ENCODE data around the gene ERICH6B. TPM values are rescaled to one million over a fixed set of nuclear protein-coding genes. Genes with fewer than 3 reads are reported as not detected.
"Not testable (repeated sequence)": the region's sequence is repeated elsewhere in the genome, so short reads cannot be mapped to it uniquely, and the experiment has no call there.

ERICH6B gene
- 1.2 TPM for polyA plus RNA-seq (ENCODE audit: insufficient read length)

GRCh38 chr13:45615501-45616101 lies at the start of gene ERICH6B:
ERICH6B (minus strand) TSS chr13:45615739; CDS start chr13:45597005, 18,734 bp downstream.
- no peak for DNase-seq (ENCODE audit: low read depth)

- not testable (repeated sequence) for DNase-seq (ENCODE audit: low read depth)
These were observed 47.4 kb upstream of the ERICH6B start for GRCh38 chr13:45662903-45663302.

GRCh38 chr13:45662162-45662561 lies 46.6 kb upstream of the ERICH6B start:
- no peak for DNase-seq (ENCODE audit: low read depth)

- not testable (repeated sequence) for DNase-seq (ENCODE audit: low read depth)
These were observed 44.9 kb upstream of the ERICH6B start for GRCh38 chr13:45660458-45660857.

GRCh38 chr13:45659536-45659935 lies 44.0 kb upstream of the ERICH6B start:
- DNase-seq (ENCODE audit: low read depth) = no peak

GRCh38 chr13:45658586-45659235 lies 43.2 kb upstream of the ERICH6B start:
- DNase-seq (ENCODE audit: low read depth) = no peak

- no peak for DNase-seq (ENCODE audit: low read depth)
These were observed 39.3 kb upstream of the ERICH6B start for GRCh38 chr13:45654633-45655349.

- not testable (repeated sequence) for DNase-seq (ENCODE audit: low read depth)
These were observed 29.7 kb upstream of the ERICH6B start for GRCh38 chr13:45645263-45645662.

GRCh38 chr13:45642159-45642558 lies 26.6 kb upstream of the ERICH6B start:
- not testable (repeated sequence) for DNase-seq (ENCODE audit: low read depth)

GRCh38 chr13:45635291-45635690 lies 19.8 kb upstream of the ERICH6B start:
- DNase-seq (ENCODE audit: low read depth) = not testable (repeated sequence)

- no peak for DNase-seq (ENCODE audit: low read depth)
These were observed 15.3 kb upstream of the ERICH6B start for GRCh38 chr13:45630791-45631190.

GRCh38 chr13:45629940-45630339 lies 14.4 kb upstream of the ERICH6B start:
- no peak for DNase-seq (ENCODE audit: low read depth)

GRCh38 chr13:45628094-45628493 lies 12.6 kb upstream of the ERICH6B start:
- DNase-seq (ENCODE audit: low read depth) = no peak

GRCh38 chr13:45627656-45628055 lies 12.1 kb upstream of the ERICH6B start:
- DNase-seq (ENCODE audit: low read depth) = no peak

- no peak for DNase-seq (ENCODE audit: low read depth)
These were observed 11.3 kb upstream of the ERICH6B start for GRCh38 chr13:45626731-45627374.

GRCh38 chr13:45623516-45624090 lies 8.1 kb upstream of the ERICH6B start:
- DNase-seq (ENCODE audit: low read depth) = no peak

GRCh38 chr13:45621950-45622349 lies 6.4 kb upstream of the ERICH6B start:
- no peak for DNase-seq (ENCODE audit: low read depth)

- no peak for DNase-seq (ENCODE audit: low read depth)
These were observed 7.6 kb downstream of the ERICH6B start for GRCh38 chr13:45607931-45608330.

- no peak for DNase-seq (ENCODE audit: low read depth)
These were observed 10.6 kb downstream of the ERICH6B start for GRCh38 chr13:45604892-45605291.

- no peak for DNase-seq (ENCODE audit: low read depth)
These were observed 12.2 kb downstream of the ERICH6B start for GRCh38 chr13:45603338-45603737.

- no peak for DNase-seq (ENCODE audit: low read depth)
These were observed 13.1 kb downstream of the ERICH6B start for GRCh38 chr13:45602183-45603170.

Measured in forelimb muscle (tissue), 1 donor.